GM18505 (cell line): ENCODE measurements around the gene PLA1A.
"Not testable (repeated sequence)": the region's sequence is repeated elsewhere in the genome, so short reads cannot be mapped to it uniquely, and the experiment has no call there.

Source experiments
- ATAC-seq: cut with Tn5 transposase; IDR thresholded peaks from one replicate; pipeline ENCODE4 v1.9.1; 2021; ENCODE audit not compliant: unreplicated experiment
- POLR2A ChIP-seq: IDR thresholded peaks from 4 replicates; pipeline ENCODE4 v1.6.1; 2011; ENCODE audit warnings: borderline replicate concordance; ENCODE audit not compliant: insufficient read depth, insufficient read length; ENCODE audit errors: extremely low read depth

Gene PLA1A

GRCh38 chr3:119676771-119677640 lies 79.3 kb downstream of the PLA1A start, which contains the start of gene COX17:
COX17 (minus strand) TSS chr3:119677406; CDS start chr3:119677310, 96 bp downstream.
- TF ChIP-seq POLR2A = peak; percentile 69

DNA sequence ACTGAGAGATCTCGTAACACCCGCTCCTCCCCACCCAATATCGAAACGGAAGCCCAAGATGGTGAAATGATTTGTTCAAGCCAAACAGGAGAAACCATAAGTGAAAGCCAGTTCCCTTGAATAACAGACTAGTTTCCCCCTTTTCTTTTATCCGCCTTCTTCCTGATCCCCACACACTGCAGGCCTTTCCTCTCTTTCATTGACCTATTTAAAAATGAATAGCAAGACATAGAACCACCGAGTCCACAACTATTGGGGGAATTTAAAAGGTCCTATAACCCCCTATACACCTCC lies 79.9 kb downstream of the PLA1A start:
- no peak for ATAC-seq
- no peak for TF ChIP-seq POLR2A

More at GRCh38 chr3:119676771-119677640, 79.3 kb downstream of the PLA1A start, which contains the start of gene COX17:
- ATAC-seq = peak; percentile 88

- ATAC-seq = not testable (repeated sequence)
Observed at GRCh38 chr3:119678209-119678608, 80.5 kb downstream of the PLA1A start.
